GM23338 (cell line): ENCODE results near the gene NT5DC3. TPM values are rescaled to one million over a fixed set of nuclear protein-coding genes. Genes with fewer than 3 reads are reported as not detected.

Experiments used
- ATAC-seq: fragments of 200-7000 bp; cut with Tn5 transposase; 3 replicates; pipeline ENCODE4 v1.9.1; 2020
- DNase-seq: peaks from one replicate; pipeline ENCODE4 v3.0.0-alpha.2; 2015; ENCODE audit warnings: low spot score
- H2AFZ ChIP-seq: fragments of 200-600 bp; sonication (generic); 2 replicates; pipeline ENCODE4 v1.8.0; 2016; ENCODE audit warnings: antibody characterized with exemption, mild to moderate bottlenecking, moderate library complexity
- H3F3A ChIP-seq: fragments of 200-600 bp; sonication (generic); replicated peaks from 2 replicates; pipeline ENCODE4 v1.8.0; 2017; ENCODE audit warnings: antibody characterized with exemption, mixed run types, low read depth
- H3K27ac ChIP-seq: fragments of 200-600 bp; sonication (generic); 2 replicates; pipeline ENCODE4 v1.6.1; 2016; ENCODE audit warnings: low read depth
- H3K27me3 ChIP-seq: fragments of 200-600 bp; sonication (generic); 2 replicates; pipeline ENCODE4 v1.8.0; 2016; ENCODE audit warnings: mild to moderate bottlenecking, mixed run types, moderate library complexity; ENCODE audit not compliant: insufficient read depth
- H3K36me3 ChIP-seq: fragments of 200-600 bp; sonication (generic); 2 replicates; pipeline ENCODE4 v1.8.0; 2016; ENCODE audit warnings: mild to moderate bottlenecking; ENCODE audit not compliant: insufficient read depth
- H3K4me1 ChIP-seq: fragments of 200-600 bp; sonication (generic); 2 replicates; pipeline ENCODE4 v1.8.0; 2016; ENCODE audit warnings: mild to moderate bottlenecking, moderate library complexity; ENCODE audit not compliant: insufficient read depth
- H3K4me2 ChIP-seq: fragments of 200-600 bp; sonication (generic); 2 replicates; pipeline ENCODE4 v1.7.1; 2017; ENCODE audit warnings: mixed run types
- H3K4me3 ChIP-seq: fragments of 200-600 bp; sonication (generic); 2 replicates; pipeline ENCODE4 v1.6.1; 2016; ENCODE audit warnings: mixed run types
- H3K79me2 ChIP-seq: fragments of 200-600 bp; sonication (generic); replicated peaks from 2 replicates; pipeline ENCODE4 v1.8.0; 2017; ENCODE audit warnings: mild to moderate bottlenecking; ENCODE audit not compliant: insufficient read depth
- H3K9me2 ChIP-seq: fragments of 200-600 bp; sonication (generic); 2 replicates; pipeline ENCODE4 v1.8.0; 2017; ENCODE audit not compliant: insufficient read depth
- H4K20me1 ChIP-seq: fragments of 200-600 bp; sonication (generic); replicated peaks from 2 replicates; pipeline ENCODE4 v1.8.0; 2017; ENCODE audit warnings: mild to moderate bottlenecking; ENCODE audit not compliant: insufficient read depth
- H3K27ac Mint-ChIP-seq: 2 replicates; pipeline ENCODE4 v1.8.0; 2020; ENCODE audit warnings: inconsistent platforms, mild to moderate bottlenecking, moderate library complexity, mixed read lengths
- H3K27me3 Mint-ChIP-seq: 3 replicates; pipeline ENCODE4 v1.8.0; 2022; ENCODE audit warnings: low read depth, mild to moderate bottlenecking, moderate library complexity, mixed read lengths, inconsistent platforms; ENCODE audit not compliant: insufficient read depth, poor library complexity
- H3K36me3 Mint-ChIP-seq: 3 replicates; pipeline ENCODE4 v1.8.0; 2021; ENCODE audit warnings: low read depth, mild to moderate bottlenecking, inconsistent platforms, moderate library complexity, mixed read lengths
- H3K4me1 Mint-ChIP-seq: 3 replicates; pipeline ENCODE4 v1.8.0; 2020; ENCODE audit warnings: mild to moderate bottlenecking, inconsistent platforms, mixed read lengths
- H3K4me3 Mint-ChIP-seq: 3 replicates; pipeline ENCODE4 v1.8.0; 2021; ENCODE audit warnings: moderate library complexity, mild to moderate bottlenecking, inconsistent platforms, mixed read lengths
- H3K9me3 Mint-ChIP-seq: 3 replicates; pipeline ENCODE4 v1.8.0; 2020; ENCODE audit warnings: moderate library complexity, mild to moderate bottlenecking, inconsistent platforms, mixed read lengths
- CREB1 ChIP-seq: fragments of 250-450 bp; sonication (Bioruptor Pico); IDR thresholded peaks from 2 replicates; pipeline ENCODE4 v1.5.0; 2020; ENCODE audit warnings: low read depth, mild to moderate bottlenecking, moderate library complexity
- NANOG ChIP-seq: IDR thresholded peaks from 2 replicates; pipeline ENCODE4 v1.6.1; 2016; ENCODE audit warnings: antibody characterized with exemption, borderline replicate concordance
- POLR2AphosphoS5 ChIP-seq: IDR thresholded peaks from 2 replicates; pipeline ENCODE4 v1.6.1; 2016; ENCODE audit warnings: antibody characterized with exemption, low read depth
- ZNF114 ChIP-seq: fragments of 250-450 bp; sonication (Bioruptor Pico); IDR thresholded peaks from 2 replicates; pipeline ENCODE4 v1.5.0; 2020; ENCODE audit warnings: mild to moderate bottlenecking, moderate library complexity
- polyA plus RNA-seq: library from polyadenylated mRNA; unstranded; fragments of >200 nt; fragmentation: Nextera tagmentation; extraction: Ambion mirVana; gene quantifications from 2 replicates; pipeline ENCODE4 v1.2.1, GENCODE V29; 2016
- total RNA-seq: library from RNA; depleted of rRNA; stranded (reverse); fragments of >200 nt; shearing (Covaris generic); gene quantifications from 2 replicates; pipeline ENCODE4 v1.2.3, GENCODE V29; 2014
- TF ChIP-seq, protein P1 (sequence below): IDR thresholded peaks from 2 replicates; pipeline ENCODE4 v1.6.1; 2016; ENCODE audit warnings: antibody characterized with exemption
- TF ChIP-seq, protein P2 (sequence below): IDR thresholded peaks from one replicate; pipeline ENCODE4 v1.6.1; 2018; ENCODE audit warnings: antibody characterized with exemption; ENCODE audit not compliant: unreplicated experiment
- TF ChIP-seq, protein P3 (sequence below), 2 experiments: fragments of 200-600 bp in 1 of 2; sonication (generic) in 1 of 2; conservative IDR thresholded peaks; 2 replicates each; pipeline versions ENCODE4 v1.5.1 to v1.6.1; 2016 to 2017; ENCODE audit warnings: antibody characterized with exemption in 2 of 2, low read depth in 2 of 2, mild to moderate bottlenecking in 2 of 2, moderate library complexity in 1 of 2

The NT5DC3 gene
- total and polyA plus RNA-seq, 2 experiments from 2014 or later = 2.2 to 12.5 TPM

DNA sequence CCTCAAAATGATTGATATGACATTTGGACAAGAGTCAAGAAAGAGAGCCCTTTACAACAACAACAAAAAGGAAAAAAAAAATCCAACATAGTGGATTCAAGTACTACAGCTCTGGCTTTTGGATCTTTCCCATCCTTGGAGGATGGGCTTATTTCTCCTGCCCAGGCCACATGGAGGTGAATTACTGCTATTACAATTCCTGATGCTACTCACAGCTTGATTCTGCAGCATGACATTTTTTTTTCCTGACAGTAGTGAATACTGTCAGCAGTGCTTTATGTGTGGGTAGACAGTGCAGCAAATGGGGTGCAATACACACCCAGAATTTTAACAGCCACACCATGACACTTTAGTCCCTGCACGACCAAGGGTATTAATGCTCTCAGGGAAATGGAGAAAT, 46.7 kb upstream of the NT5DC3 start (continued):
- TF ChIP-seq, protein P1, sequence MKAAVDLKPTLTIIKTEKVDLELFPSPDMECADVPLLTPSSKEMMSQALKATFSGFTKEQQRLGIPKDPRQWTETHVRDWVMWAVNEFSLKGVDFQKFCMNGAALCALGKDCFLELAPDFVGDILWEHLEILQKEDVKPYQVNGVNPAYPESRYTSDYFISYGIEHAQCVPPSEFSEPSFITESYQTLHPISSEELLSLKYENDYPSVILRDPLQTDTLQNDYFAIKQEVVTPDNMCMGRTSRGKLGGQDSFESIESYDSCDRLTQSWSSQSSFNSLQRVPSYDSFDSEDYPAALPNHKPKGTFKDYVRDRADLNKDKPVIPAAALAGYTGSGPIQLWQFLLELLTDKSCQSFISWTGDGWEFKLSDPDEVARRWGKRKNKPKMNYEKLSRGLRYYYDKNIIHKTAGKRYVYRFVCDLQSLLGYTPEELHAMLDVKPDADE = no peak
- TF ChIP-seq ZNF114 (CRISPR knock-in tag) = no peak
- TF ChIP-seq, protein P2, sequence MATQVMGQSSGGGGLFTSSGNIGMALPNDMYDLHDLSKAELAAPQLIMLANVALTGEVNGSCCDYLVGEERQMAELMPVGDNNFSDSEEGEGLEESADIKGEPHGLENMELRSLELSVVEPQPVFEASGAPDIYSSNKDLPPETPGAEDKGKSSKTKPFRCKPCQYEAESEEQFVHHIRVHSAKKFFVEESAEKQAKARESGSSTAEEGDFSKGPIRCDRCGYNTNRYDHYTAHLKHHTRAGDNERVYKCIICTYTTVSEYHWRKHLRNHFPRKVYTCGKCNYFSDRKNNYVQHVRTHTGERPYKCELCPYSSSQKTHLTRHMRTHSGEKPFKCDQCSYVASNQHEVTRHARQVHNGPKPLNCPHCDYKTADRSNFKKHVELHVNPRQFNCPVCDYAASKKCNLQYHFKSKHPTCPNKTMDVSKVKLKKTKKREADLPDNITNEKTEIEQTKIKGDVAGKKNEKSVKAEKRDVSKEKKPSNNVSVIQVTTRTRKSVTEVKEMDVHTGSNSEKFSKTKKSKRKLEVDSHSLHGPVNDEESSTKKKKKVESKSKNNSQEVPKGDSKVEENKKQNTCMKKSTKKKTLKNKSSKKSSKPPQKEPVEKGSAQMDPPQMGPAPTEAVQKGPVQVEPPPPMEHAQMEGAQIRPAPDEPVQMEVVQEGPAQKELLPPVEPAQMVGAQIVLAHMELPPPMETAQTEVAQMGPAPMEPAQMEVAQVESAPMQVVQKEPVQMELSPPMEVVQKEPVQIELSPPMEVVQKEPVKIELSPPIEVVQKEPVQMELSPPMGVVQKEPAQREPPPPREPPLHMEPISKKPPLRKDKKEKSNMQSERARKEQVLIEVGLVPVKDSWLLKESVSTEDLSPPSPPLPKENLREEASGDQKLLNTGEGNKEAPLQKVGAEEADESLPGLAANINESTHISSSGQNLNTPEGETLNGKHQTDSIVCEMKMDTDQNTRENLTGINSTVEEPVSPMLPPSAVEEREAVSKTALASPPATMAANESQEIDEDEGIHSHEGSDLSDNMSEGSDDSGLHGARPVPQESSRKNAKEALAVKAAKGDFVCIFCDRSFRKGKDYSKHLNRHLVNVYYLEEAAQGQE = no peak
- TF ChIP-seq NANOG = no peak
- TF ChIP-seq CREB1 = no peak
- TF ChIP-seq, protein P3, sequence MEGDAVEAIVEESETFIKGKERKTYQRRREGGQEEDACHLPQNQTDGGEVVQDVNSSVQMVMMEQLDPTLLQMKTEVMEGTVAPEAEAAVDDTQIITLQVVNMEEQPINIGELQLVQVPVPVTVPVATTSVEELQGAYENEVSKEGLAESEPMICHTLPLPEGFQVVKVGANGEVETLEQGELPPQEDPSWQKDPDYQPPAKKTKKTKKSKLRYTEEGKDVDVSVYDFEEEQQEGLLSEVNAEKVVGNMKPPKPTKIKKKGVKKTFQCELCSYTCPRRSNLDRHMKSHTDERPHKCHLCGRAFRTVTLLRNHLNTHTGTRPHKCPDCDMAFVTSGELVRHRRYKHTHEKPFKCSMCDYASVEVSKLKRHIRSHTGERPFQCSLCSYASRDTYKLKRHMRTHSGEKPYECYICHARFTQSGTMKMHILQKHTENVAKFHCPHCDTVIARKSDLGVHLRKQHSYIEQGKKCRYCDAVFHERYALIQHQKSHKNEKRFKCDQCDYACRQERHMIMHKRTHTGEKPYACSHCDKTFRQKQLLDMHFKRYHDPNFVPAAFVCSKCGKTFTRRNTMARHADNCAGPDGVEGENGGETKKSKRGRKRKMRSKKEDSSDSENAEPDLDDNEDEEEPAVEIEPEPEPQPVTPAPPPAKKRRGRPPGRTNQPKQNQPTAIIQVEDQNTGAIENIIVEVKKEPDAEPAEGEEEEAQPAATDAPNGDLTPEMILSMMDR (conservative IDR thresholded peaks at IDR 0.05; ENCODE audit: low read depth in 2 of 2) = no peak

DNA sequence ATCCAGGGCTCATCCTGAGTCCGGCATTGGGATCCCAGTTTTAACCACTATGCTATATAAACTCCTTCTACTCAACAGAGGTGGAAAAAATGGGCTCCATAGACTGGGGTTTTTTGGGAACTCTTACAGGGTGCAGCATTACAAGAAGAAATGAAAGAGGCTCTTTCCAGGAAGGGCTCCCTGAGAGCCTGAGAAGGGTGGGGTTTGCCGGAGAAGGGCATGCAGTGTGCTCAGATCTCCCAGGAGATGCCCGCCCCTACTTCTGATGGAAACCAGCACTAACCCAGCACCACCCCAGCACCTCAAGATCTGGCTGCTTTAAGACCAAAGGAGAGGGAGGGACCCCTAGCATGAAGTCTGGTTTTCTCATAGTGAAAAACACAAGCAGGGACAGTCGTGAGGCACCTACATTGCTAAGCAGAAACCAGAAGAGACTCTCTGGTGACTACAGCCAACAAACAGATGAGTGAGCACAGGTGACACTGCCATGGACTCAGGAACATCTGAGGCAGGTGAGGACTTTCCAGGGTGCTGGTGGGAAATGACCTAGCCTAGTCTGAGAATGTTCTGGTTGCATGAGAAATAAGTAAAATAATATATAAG, 45.3 kb upstream of the NT5DC3 start:
- Histone ChIP-seq H3K4me2 (no peak overlapping the region), H3K36me3 (no peaks in the 10 kb centered on the region), H3F3A (no peaks in the 10 kb centered on the region), H2AFZ (no peak overlapping the region), H3K4me3 (no peak overlapping the region), H4K20me1 (no peaks in the 10 kb centered on the region), H3K27me3 (no peaks in the 10 kb centered on the region), H3K4me1 (no peaks in the 10 kb centered on the region), H3K79me2 (no peaks in the 10 kb centered on the region), H3K27ac (no peak overlapping the region), H3K9me2 (0 out of 2 replicates have a peak, but pooled peaks cover 2% of the 10 kb centered on the region)
- Mint-ChIP-seq H3K36me3 (no peaks in the 10 kb centered on the region), H3K27ac (no peak overlapping the region), H3K4me1 (peaks cover 2% of the 10 kb centered on the region; the same call in 1 of the 3 replicates), H3K9me3 (0 out of 3 replicates have a peak, but pooled peaks cover 2% of the 10 kb centered on the region), H3K4me3 (no peak overlapping the region), H3K27me3 (peaks cover 3% of the 10 kb centered on the region)
- no peak for DNase-seq
- no peak for ATAC-seq
- TF ChIP-seq, protein P1 = no peak
- TF ChIP-seq ZNF114 (CRISPR knock-in tag) = no peak
- TF ChIP-seq POLR2AphosphoS5 = no peak
- no peak for TF ChIP-seq CREB1
- no peak for TF ChIP-seq NANOG
- TF ChIP-seq, protein P2 = no peak
